Activated CD8-positive, alpha-beta memory T cell treated with anti-CD3 and anti-CD28 coated beads, Interleukin-2, amount 50 U/mL, for 1 hour (primary cell): Measurements from ENCODE around the gene CNST.

Experiments
- DNase-seq: peaks from one replicate; pipeline ENCODE4 v3.0.0-alpha.2; 2020; ENCODE audit errors: extremely low read depth

Gene CNST

GRCh38 chr1:246566128-246566812 is at the start of gene CNST, which contains the start of gene TFB2M:
TSS of gene CNST (plus strand) at chr1:246566456. CDS start at chr1:246591563, 25,107 bp downstream.
TSS of gene TFB2M (minus strand) at chr1:246566261. CDS start at chr1:246566138, 123 bp downstream.
- peak; percentile 74 for DNase-seq

- DNase-seq = no peak
Observed at GRCh38 chr1:246517391-246517790, 48.9 kb upstream of the CNST start.

- DNase-seq = no peak
Observed at GRCh38 chr1:246518456-246519205, 47.6 kb upstream of the CNST start.

GRCh38 chr1:246519514-246519913 is 46.7 kb upstream of the CNST start:
- no peak for DNase-seq

GRCh38 chr1:246526380-246526779 is 39.9 kb upstream of the CNST start:
- no peak for DNase-seq

- DNase-seq = no peak
Observed at GRCh38 chr1:246526915-246527314, 39.3 kb upstream of the CNST start.

- DNase-seq = no peak
Observed at GRCh38 chr1:246527402-246528088, 38.7 kb upstream of the CNST start.

GRCh38 chr1:246528933-246529731 is 37.1 kb upstream of the CNST start:
- DNase-seq = no peak

GRCh38 chr1:246530482-246530881 is 35.8 kb upstream of the CNST start:
- no peak for DNase-seq

GRCh38 chr1:246532519-246532918 is 33.7 kb upstream of the CNST start:
- DNase-seq = no peak

GRCh38 chr1:246533371-246533905 is 32.8 kb upstream of the CNST start:
- no peak for DNase-seq

GRCh38 chr1:246534114-246534513 is 32.1 kb upstream of the CNST start:
- DNase-seq = no peak

- DNase-seq = no peak
Observed at GRCh38 chr1:246537441-246537840, 28.8 kb upstream of the CNST start.

- DNase-seq = no peak
Observed at GRCh38 chr1:246537887-246538286, 28.4 kb upstream of the CNST start.

GRCh38 chr1:246540738-246541491 is 25.3 kb upstream of the CNST start:
- DNase-seq = no peak

- no peak for DNase-seq
Observed at GRCh38 chr1:246544001-246544400, 22.3 kb upstream of the CNST start.

GRCh38 chr1:246549665-246550064 is 16.6 kb upstream of the CNST start:
- no peak for DNase-seq

- no peak for DNase-seq
Observed at GRCh38 chr1:246550402-246550801, 15.9 kb upstream of the CNST start.

GRCh38 chr1:246552110-246552509 is 14.1 kb upstream of the CNST start:
- DNase-seq = no peak

GRCh38 chr1:246554201-246554600 is 12.1 kb upstream of the CNST start:
- no peak for DNase-seq

- DNase-seq = no peak
Observed at GRCh38 chr1:246558041-246558440, 8.2 kb upstream of the CNST start.
